ENCODE data around the gene PHKA2.

Gene PHKA2

GRCh38 chrX:18898091-18898490 is 85.8 kb downstream of the PHKA2 start:
- Histone ChIP-seq H3K27ac (no peak overlapping the region), H3K9me3 (ENCODE audit: severe bottlenecking) (no peaks in the 10 kb centered on the region), H3K27me3 (ENCODE audit: insufficient read depth, low read depth, severe bottlenecking) (no peaks in the 10 kb centered on the region), H3K36me3 (peaks cover 3% of the 10 kb centered on the region; the same call in 1 of the 2 replicates), H3K4me3 (ENCODE audit: low read depth, low read length) (no peak overlapping the region)
- peak; percentile 36; the same call in 1 of the 2 replicates for TF ChIP-seq CTCF (IDR thresholded peaks at IDR 0.05; ENCODE audit: low read depth, low read length)
- no peak for DNase-seq

- no peak overlapping the region for H3K4me3 ChIP-seq (ENCODE audit: low read depth, low read length)
- no peak for TF ChIP-seq CTCF (IDR thresholded peaks at IDR 0.05; ENCODE audit: low read depth, low read length)
- H3K27ac ChIP-seq, result no peak overlapping the region
- H3K36me3 ChIP-seq, result peaks cover 3% of the 10 kb centered on the region; the same call in 1 of the 2 replicates
- no peak for DNase-seq
- no peaks in the 10 kb centered on the region for H3K27me3 ChIP-seq (ENCODE audit: insufficient read depth, low read depth, severe bottlenecking)
- no peaks in the 10 kb centered on the region for H3K9me3 ChIP-seq (ENCODE audit: severe bottlenecking)
Measured at GRCh38 chrX:18897611-18898010, 86.3 kb downstream of the PHKA2 start.

- Histone ChIP-seq H3K27me3 (ENCODE audit: insufficient read depth, low read depth, severe bottlenecking) (no peaks in the 10 kb centered on the region), H3K9me3 (ENCODE audit: severe bottlenecking) (no peaks in the 10 kb centered on the region), H3K4me3 (ENCODE audit: low read depth, low read length) (no peak overlapping the region), H3K36me3 (peaks cover 3% of the 10 kb centered on the region; the same call in 1 of the 2 replicates), H3K27ac (peak overlapping the region; percentile 51)
- no peak for TF ChIP-seq CTCF (IDR thresholded peaks at IDR 0.05; ENCODE audit: low read depth, low read length)
- no peak for DNase-seq
Measured at GRCh38 chrX:18896680-18897544, 87.0 kb downstream of the PHKA2 start.

- peaks cover 3% of the 10 kb centered on the region; the same call in 1 of the 2 replicates for H3K36me3 ChIP-seq
- no peak overlapping the region for H3K4me3 ChIP-seq (ENCODE audit: low read depth, low read length)
- H3K9me3 ChIP-seq (ENCODE audit: severe bottlenecking), result no peaks in the 10 kb centered on the region
- no peaks in the 10 kb centered on the region for H3K27me3 ChIP-seq (ENCODE audit: insufficient read depth, low read depth, severe bottlenecking)
- peak; percentile 78 for TF ChIP-seq CTCF (IDR thresholded peaks at IDR 0.05; ENCODE audit: low read depth, low read length)
- peak; percentile 79 for DNase-seq
- peak overlapping the region; percentile 51 for H3K27ac ChIP-seq
Measured at GRCh38 chrX:18895189-18895951, 88.5 kb downstream of the PHKA2 start.

GRCh38 chrX:18894156-18894555 is 89.8 kb downstream of the PHKA2 start:
- peak; percentile 33 for TF ChIP-seq CTCF (IDR thresholded peaks at IDR 0.05; ENCODE audit: low read depth, low read length)
- DNase-seq, result no peak

More at GRCh38 chrX:18894156-18894555, 89.8 kb downstream of the PHKA2 start:
- Histone ChIP-seq H3K36me3 (peaks cover 3% of the 10 kb centered on the region; the same call in 1 of the 2 replicates), H3K27me3 (ENCODE audit: insufficient read depth, low read depth, severe bottlenecking) (no peaks in the 10 kb centered on the region), H3K4me3 (ENCODE audit: low read depth, low read length) (no peak overlapping the region), H3K9me3 (ENCODE audit: severe bottlenecking) (no peaks in the 10 kb centered on the region), H3K27ac (peak overlapping the region; percentile 51; the same call in 1 of the 2 replicates)

Measured in WERI-Rb-1 (cell line).